HepG2 (cell line): ENCODE data around the gene MAP3K14. TPM values are rescaled to one million over a fixed set of nuclear protein-coding genes. Genes with fewer than 3 reads are reported as not detected.

Experiments used
- AGO2 ChIP-seq: fragments of 200-400 bp; formaldehyde crosslinking; optimal IDR thresholded peaks from 2 replicates; pipeline ENCODE3; 2017; ENCODE audit warnings: mild to moderate bottlenecking, low read depth, low read length, moderate library complexity
- GABPB1 ChIP-seq: IDR thresholded peaks from 2 replicates; pipeline ENCODE4 v1.6.1; 2016; ENCODE audit warnings: mild to moderate bottlenecking, missing genetic modification reagents, moderate library complexity, missing compliant biosample characterization
- GLI4 ChIP-seq: sonication (generic); formaldehyde crosslinking; IDR thresholded peaks from 2 replicates; pipeline ENCODE4 v1.5.1; 2020; ENCODE audit warnings: missing genetic modification reagents, mild to moderate bottlenecking, moderate library complexity, borderline replicate concordance
- HIVEP1 ChIP-seq: sonication (generic); formaldehyde crosslinking; IDR thresholded peaks from 2 replicates; pipeline ENCODE4 v1.4.0; 2020; ENCODE audit warnings: mild to moderate bottlenecking, missing genetic modification reagents
- HNF4A ChIP-seq: sonication (generic); formaldehyde crosslinking; IDR thresholded peaks from 2 replicates; pipeline ENCODE4 v1.4.0; 2020; ENCODE audit warnings: missing genetic modification reagents
- MXD4 ChIP-seq: IDR thresholded peaks from 2 replicates; pipeline ENCODE4 v1.6.1; 2016; ENCODE audit warnings: mild to moderate bottlenecking, missing biosample characterization, missing genetic modification reagents
- RAD21 ChIP-seq: fragments of 450-650 bp; formaldehyde crosslinking; IDR thresholded peaks from 2 replicates; pipeline ENCODE4 v1.5.0; 2020; ENCODE audit warnings: mild to moderate bottlenecking
- RFXANK ChIP-seq: IDR thresholded peaks from 2 replicates; pipeline ENCODE4 v1.6.1; 2016
- RORA ChIP-seq: sonication (generic); formaldehyde crosslinking; IDR thresholded peaks from 2 replicates; pipeline ENCODE4 v1.5.0; 2020; ENCODE audit warnings: mild to moderate bottlenecking, missing genetic modification reagents, moderate library complexity
- RXRB ChIP-seq: IDR thresholded peaks from 2 replicates; pipeline ENCODE4 v1.6.1; 2016; ENCODE audit warnings: borderline replicate concordance, missing genetic modification reagents, missing compliant biosample characterization
- SALL2 ChIP-seq: sonication (generic); formaldehyde crosslinking; IDR thresholded peaks from 2 replicates; pipeline ENCODE4 v1.8.1; 2023; ENCODE audit warnings: mild to moderate bottlenecking, missing genetic modification reagents, inconsistent platforms
- SKI ChIP-seq: fragments of 450-650 bp; IDR thresholded peaks from one replicate; pipeline ENCODE4 v1.6.1; 2018; ENCODE audit warnings: mild to moderate bottlenecking; ENCODE audit not compliant: partially characterized antibody
- SP4 ChIP-seq: sonication (generic); formaldehyde crosslinking; IDR thresholded peaks from 2 replicates; pipeline ENCODE4 v1.8.1; 2023; ENCODE audit warnings: mild to moderate bottlenecking, missing genetic modification reagents
- ZNF256 ChIP-seq: sonication (generic); formaldehyde crosslinking; conservative IDR thresholded peaks from 2 replicates; pipeline ENCODE4 v1.4.0; 2020; ENCODE audit warnings: missing genetic modification reagents
- ZNF747 ChIP-seq: sonication (generic); formaldehyde crosslinking; IDR thresholded peaks from 2 replicates; pipeline ENCODE4 v1.8.1; 2023; ENCODE audit warnings: missing genetic modification reagents, mild to moderate bottlenecking, borderline replicate concordance
- ZNF75D ChIP-seq: sonication (generic); formaldehyde crosslinking; IDR thresholded peaks from 2 replicates; pipeline ENCODE4 v1.8.1; 2023; ENCODE audit warnings: missing genetic modification reagents, mild to moderate bottlenecking, borderline replicate concordance
- ZNF781 ChIP-seq: sonication (generic); formaldehyde crosslinking; IDR thresholded peaks from 2 replicates; pipeline ENCODE4 v1.5.1; 2020; ENCODE audit warnings: borderline replicate concordance, mild to moderate bottlenecking, missing genetic modification reagents; ENCODE audit errors: not compliant biosample characterization
- polyA plus RNA-seq, 8 experiments: library from polyadenylated mRNA; depleted of rRNA in 3 of 8; stranded (reverse) in 7 of 8; unstranded in 1 of 8; fragments of >200 nt; fragmentation: Illumina TruSeq in 4 of 8; extraction: Trizol in 4 of 8; gene quantifications; 2 replicates each; pipeline versions ENCODE4 v1.2.1 to v1.2.3, GENCODE V29; 2011 to 2016; ENCODE audit warnings: low read depth in 4 of 8, missing spikeins in 1 of 8, mixed read lengths in 1 of 8; ENCODE audit not compliant: insufficient read depth in 1 of 8
- total RNA-seq, 5 experiments: library from RNA; depleted of rRNA; stranded (reverse); fragments of >200 nt; fragmentation: Illumina TruSeq; extraction: Trizol; gene quantifications; 2 replicates each; pipeline ENCODE4 v1.2.3, GENCODE V29; 2016; ENCODE audit warnings: low read depth in 1 of 5
- TF ChIP-seq, protein P1 (sequence below): sonication (generic); formaldehyde crosslinking; IDR thresholded peaks from 2 replicates; pipeline ENCODE4 v1.4.0; 2020; ENCODE audit warnings: mild to moderate bottlenecking, missing genetic modification reagents
- TF ChIP-seq, protein P2 (sequence below), 2 experiments: IDR thresholded peaks; 2 replicates each; pipeline ENCODE4 v1.6.1; 2011 to 2012; ENCODE audit warnings: low read length in 2 of 2, borderline replicate concordance in 1 of 2, low read depth in 1 of 2, mild to moderate bottlenecking in 1 of 2, moderate library complexity in 1 of 2
- TF ChIP-seq, protein P3 (sequence below): sonication (generic); formaldehyde crosslinking; IDR thresholded peaks from 2 replicates; pipeline ENCODE4 v1.5.0; 2020; ENCODE audit warnings: missing genetic modification reagents, mild to moderate bottlenecking, borderline replicate concordance
- TF ChIP-seq, protein P4 (sequence below): sonication (generic); formaldehyde crosslinking; IDR thresholded peaks from 2 replicates; pipeline ENCODE4 v1.5.1; 2020; ENCODE audit warnings: missing genetic modification reagents, mild to moderate bottlenecking, borderline replicate concordance

Gene MAP3K14
- total and polyA plus RNA-seq, 2 of the 13 experiments (the other 11 are each of a cell fraction or from before 2014, with no cell fraction given) = 2.6 TPM

DNA sequence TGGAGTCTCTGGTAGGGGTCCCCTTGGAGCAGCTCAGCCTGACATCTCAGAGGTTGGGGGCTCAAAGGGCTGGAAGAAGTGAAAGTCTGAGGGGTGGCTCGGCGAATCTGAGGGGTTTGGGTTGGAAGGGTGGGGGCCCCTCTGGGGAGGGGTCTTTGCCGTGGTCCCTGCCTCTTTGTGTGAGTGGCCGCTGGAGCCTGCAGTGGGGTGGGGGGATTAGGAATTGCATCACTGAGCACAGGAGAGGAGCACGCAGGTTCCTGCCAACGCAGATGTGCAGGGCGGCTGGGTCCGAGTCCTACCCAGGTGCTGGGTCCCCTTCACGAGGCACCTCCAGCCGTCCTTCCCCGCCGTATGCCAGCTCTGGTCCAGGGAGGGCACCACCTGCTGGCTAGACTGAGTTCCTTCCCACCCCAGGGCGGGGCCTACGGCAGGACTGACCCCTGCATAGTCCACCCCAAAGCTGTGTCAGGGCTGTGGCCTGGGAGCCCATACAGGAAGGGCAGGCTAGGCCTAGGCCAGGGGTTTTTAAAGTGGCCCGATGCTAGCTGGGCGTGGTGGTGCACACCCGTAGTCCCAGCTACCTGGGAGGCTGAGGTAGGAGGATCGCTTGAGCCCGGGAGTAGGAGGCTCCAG, 85.2 kb downstream of the MAP3K14 start (continued):
- no peak for TF ChIP-seq RORA (CRISPR knock-in tag)
- TF ChIP-seq ZNF781 = no peak
- TF ChIP-seq RXRB = no peak
- no peak for TF ChIP-seq AGO2
- 0 out of 2 replicates have a peak, but pooled peaks have one; percentile 44 for TF ChIP-seq RFXANK (CRISPR knock-in tag)
- no peak for TF ChIP-seq GLI4 (CRISPR knock-in tag)
- TF ChIP-seq, protein P1, sequence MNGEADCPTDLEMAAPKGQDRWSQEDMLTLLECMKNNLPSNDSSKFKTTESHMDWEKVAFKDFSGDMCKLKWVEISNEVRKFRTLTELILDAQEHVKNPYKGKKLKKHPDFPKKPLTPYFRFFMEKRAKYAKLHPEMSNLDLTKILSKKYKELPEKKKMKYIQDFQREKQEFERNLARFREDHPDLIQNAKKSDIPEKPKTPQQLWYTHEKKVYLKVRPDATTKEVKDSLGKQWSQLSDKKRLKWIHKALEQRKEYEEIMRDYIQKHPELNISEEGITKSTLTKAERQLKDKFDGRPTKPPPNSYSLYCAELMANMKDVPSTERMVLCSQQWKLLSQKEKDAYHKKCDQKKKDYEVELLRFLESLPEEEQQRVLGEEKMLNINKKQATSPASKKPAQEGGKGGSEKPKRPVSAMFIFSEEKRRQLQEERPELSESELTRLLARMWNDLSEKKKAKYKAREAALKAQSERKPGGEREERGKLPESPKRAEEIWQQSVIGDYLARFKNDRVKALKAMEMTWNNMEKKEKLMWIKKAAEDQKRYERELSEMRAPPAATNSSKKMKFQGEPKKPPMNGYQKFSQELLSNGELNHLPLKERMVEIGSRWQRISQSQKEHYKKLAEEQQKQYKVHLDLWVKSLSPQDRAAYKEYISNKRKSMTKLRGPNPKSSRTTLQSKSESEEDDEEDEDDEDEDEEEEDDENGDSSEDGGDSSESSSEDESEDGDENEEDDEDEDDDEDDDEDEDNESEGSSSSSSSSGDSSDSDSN (CRISPR knock-in tag) = peak; percentile 66; the same call in 1 of the 2 replicates
- TF ChIP-seq, protein P2, sequence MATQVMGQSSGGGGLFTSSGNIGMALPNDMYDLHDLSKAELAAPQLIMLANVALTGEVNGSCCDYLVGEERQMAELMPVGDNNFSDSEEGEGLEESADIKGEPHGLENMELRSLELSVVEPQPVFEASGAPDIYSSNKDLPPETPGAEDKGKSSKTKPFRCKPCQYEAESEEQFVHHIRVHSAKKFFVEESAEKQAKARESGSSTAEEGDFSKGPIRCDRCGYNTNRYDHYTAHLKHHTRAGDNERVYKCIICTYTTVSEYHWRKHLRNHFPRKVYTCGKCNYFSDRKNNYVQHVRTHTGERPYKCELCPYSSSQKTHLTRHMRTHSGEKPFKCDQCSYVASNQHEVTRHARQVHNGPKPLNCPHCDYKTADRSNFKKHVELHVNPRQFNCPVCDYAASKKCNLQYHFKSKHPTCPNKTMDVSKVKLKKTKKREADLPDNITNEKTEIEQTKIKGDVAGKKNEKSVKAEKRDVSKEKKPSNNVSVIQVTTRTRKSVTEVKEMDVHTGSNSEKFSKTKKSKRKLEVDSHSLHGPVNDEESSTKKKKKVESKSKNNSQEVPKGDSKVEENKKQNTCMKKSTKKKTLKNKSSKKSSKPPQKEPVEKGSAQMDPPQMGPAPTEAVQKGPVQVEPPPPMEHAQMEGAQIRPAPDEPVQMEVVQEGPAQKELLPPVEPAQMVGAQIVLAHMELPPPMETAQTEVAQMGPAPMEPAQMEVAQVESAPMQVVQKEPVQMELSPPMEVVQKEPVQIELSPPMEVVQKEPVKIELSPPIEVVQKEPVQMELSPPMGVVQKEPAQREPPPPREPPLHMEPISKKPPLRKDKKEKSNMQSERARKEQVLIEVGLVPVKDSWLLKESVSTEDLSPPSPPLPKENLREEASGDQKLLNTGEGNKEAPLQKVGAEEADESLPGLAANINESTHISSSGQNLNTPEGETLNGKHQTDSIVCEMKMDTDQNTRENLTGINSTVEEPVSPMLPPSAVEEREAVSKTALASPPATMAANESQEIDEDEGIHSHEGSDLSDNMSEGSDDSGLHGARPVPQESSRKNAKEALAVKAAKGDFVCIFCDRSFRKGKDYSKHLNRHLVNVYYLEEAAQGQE (IDR thresholded peaks at IDR 0.05; ENCODE audit: borderline replicate concordance in 1 of 2, low read depth in 1 of 2, low read length in 2 of 2) = no peak
- TF ChIP-seq ZNF256 (CRISPR knock-in tag) = no peak
- peak; percentile 40; the same call in 1 of the 2 replicates for TF ChIP-seq GABPB1 (CRISPR knock-in tag)
- peak; percentile 84 for TF ChIP-seq RAD21
- TF ChIP-seq HIVEP1 (CRISPR knock-in tag) = peak; percentile 30
- TF ChIP-seq ZNF75D (CRISPR knock-in tag) = no peak
- no peak for TF ChIP-seq SKI
- TF ChIP-seq, protein P3, sequence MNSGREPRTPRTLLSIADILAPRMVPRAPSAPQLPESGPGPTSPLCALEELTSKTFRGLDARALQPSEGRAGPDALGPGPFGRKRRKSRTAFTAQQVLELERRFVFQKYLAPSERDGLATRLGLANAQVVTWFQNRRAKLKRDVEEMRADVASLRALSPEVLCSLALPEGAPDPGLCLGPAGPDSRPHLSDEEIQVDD (CRISPR knock-in tag) = no peak
- TF ChIP-seq ZNF747 = peak; percentile 32; the same call in 1 of the 2 replicates
- TF ChIP-seq SALL2 (CRISPR knock-in tag) = peak; percentile 60; the same call in 1 of the 2 replicates
- TF ChIP-seq, protein P4, sequence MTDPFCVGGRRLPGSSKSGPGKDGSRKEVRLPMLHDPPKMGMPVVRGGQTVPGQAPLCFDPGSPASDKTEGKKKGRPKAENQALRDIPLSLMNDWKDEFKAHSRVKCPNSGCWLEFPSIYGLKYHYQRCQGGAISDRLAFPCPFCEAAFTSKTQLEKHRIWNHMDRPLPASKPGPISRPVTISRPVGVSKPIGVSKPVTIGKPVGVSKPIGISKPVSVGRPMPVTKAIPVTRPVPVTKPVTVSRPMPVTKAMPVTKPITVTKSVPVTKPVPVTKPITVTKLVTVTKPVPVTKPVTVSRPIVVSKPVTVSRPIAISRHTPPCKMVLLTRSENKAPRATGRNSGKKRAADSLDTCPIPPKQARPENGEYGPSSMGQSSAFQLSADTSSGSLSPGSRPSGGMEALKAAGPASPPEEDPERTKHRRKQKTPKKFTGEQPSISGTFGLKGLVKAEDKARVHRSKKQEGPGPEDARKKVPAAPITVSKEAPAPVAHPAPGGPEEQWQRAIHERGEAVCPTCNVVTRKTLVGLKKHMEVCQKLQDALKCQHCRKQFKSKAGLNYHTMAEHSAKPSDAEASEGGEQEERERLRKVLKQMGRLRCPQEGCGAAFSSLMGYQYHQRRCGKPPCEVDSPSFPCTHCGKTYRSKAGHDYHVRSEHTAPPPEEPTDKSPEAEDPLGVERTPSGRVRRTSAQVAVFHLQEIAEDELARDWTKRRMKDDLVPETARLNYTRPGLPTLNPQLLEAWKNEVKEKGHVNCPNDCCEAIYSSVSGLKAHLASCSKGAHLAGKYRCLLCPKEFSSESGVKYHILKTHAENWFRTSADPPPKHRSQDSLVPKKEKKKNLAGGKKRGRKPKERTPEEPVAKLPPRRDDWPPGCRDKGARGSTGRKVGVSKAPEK (CRISPR knock-in tag) = no peak
- TF ChIP-seq HNF4A (CRISPR knock-in tag) = peak; percentile 14; the same call in 1 of the 2 replicates
- TF ChIP-seq SP4 = peak; percentile 52; the same call in 1 of the 2 replicates
- no peak for TF ChIP-seq MXD4 (CRISPR knock-in tag)
